Cardiac muscle cell (in vitro differentiated cells and primary cell): Measurements from ENCODE around the gene IFNGR1. TPM values are rescaled to one million over a fixed set of nuclear protein-coding genes. Genes with fewer than 3 reads are reported as not detected.
A peak's percentile ranks its signal among the peaks of the same experiment; 100 is the strongest.

Experiments
- DNase-seq, 2 donors: peaks; one replicate each; pipeline versions ENCODE4 v3.0.0 to v3.0.0-alpha.2; 2010 to 2017; ENCODE audit warnings: low read depth in 1 of 2, low spot score in 1 of 2
- H3K27ac ChIP-seq: fragments of 200-600 bp; sonication (generic); 2 replicates; pipeline ENCODE4 v1.5.1; 2016
- H3K27me3 ChIP-seq: fragments of 200-600 bp; sonication (generic); 2 replicates; pipeline ENCODE4 v1.6.0; 2016; ENCODE audit warnings: control low read depth
- H3K36me3 ChIP-seq: fragments of 200-600 bp; sonication (generic); 2 replicates; pipeline ENCODE4 v1.5.1; 2016; ENCODE audit warnings: control low read depth
- H3K4me1 ChIP-seq: fragments of 200-600 bp; sonication (generic); 2 replicates; pipeline ENCODE4 v1.8.1; 2017; ENCODE audit warnings: low read depth, mild to moderate bottlenecking, mixed run types
- H3K4me3 ChIP-seq: fragments of 200-600 bp; sonication (generic); 2 replicates; pipeline ENCODE4 v1.5.1; 2016; ENCODE audit warnings: mild to moderate bottlenecking
- H3K9me3 ChIP-seq: fragments of 200-600 bp; sonication (generic); 2 replicates; pipeline ENCODE4 v1.5.1; 2017; ENCODE audit warnings: low read depth, mild to moderate bottlenecking, control low read depth
- polyA plus RNA-seq: library from polyadenylated mRNA; unstranded; fragments of >200 nt; fragmentation: Nextera tagmentation; extraction: Ambion mirVana; gene quantifications from 2 replicates; pipeline ENCODE4 v1.2.1, GENCODE V29; 2016
- total RNA-seq: library from RNA; depleted of rRNA; stranded (reverse); fragments of >200 nt; gene quantifications from 2 replicates; pipeline ENCODE4 v1.2.3, GENCODE V29; 2016
- TF ChIP-seq, protein P1 (sequence below): IDR thresholded peaks from 2 replicates; pipeline ENCODE4 v1.5.1; 2012; ENCODE audit warnings: low read depth, mild to moderate bottlenecking, low read length

The IFNGR1 gene
- total and polyA plus RNA-seq, 2 experiments from 2014 or later: 23.2 to 36.9 TPM

DNA sequence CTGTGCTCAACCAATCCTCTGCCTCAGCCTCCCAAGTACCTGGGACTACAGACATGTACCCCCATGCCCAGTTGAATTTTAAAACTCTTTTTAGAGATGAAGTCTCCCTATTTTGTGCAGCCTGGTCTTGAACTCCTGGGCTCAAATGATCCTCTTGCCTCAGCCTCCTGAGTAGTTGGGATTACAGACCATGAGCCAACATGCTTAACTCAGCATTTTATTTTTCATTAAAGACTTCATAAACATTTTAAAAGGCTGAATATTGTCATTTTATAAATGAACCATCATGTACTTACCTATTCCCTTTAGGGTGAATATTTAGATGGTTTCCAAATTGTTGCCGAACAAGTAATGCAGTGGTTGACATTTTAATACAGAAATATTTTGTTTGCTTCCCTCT is 16.5 kb upstream of the IFNGR1 start:
- Histone ChIP-seq H3K9me3 (no peaks in the 10 kb centered on the region), H3K27me3 (no peaks in the 10 kb centered on the region), H3K27ac (no peak overlapping the region), H3K4me1 (no peaks in the 10 kb centered on the region), H3K36me3 (no peaks in the 10 kb centered on the region), H3K4me3 (no peak overlapping the region)
- DNase-seq: no peak
- TF ChIP-seq, protein P1, sequence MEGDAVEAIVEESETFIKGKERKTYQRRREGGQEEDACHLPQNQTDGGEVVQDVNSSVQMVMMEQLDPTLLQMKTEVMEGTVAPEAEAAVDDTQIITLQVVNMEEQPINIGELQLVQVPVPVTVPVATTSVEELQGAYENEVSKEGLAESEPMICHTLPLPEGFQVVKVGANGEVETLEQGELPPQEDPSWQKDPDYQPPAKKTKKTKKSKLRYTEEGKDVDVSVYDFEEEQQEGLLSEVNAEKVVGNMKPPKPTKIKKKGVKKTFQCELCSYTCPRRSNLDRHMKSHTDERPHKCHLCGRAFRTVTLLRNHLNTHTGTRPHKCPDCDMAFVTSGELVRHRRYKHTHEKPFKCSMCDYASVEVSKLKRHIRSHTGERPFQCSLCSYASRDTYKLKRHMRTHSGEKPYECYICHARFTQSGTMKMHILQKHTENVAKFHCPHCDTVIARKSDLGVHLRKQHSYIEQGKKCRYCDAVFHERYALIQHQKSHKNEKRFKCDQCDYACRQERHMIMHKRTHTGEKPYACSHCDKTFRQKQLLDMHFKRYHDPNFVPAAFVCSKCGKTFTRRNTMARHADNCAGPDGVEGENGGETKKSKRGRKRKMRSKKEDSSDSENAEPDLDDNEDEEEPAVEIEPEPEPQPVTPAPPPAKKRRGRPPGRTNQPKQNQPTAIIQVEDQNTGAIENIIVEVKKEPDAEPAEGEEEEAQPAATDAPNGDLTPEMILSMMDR: no peak

DNA sequence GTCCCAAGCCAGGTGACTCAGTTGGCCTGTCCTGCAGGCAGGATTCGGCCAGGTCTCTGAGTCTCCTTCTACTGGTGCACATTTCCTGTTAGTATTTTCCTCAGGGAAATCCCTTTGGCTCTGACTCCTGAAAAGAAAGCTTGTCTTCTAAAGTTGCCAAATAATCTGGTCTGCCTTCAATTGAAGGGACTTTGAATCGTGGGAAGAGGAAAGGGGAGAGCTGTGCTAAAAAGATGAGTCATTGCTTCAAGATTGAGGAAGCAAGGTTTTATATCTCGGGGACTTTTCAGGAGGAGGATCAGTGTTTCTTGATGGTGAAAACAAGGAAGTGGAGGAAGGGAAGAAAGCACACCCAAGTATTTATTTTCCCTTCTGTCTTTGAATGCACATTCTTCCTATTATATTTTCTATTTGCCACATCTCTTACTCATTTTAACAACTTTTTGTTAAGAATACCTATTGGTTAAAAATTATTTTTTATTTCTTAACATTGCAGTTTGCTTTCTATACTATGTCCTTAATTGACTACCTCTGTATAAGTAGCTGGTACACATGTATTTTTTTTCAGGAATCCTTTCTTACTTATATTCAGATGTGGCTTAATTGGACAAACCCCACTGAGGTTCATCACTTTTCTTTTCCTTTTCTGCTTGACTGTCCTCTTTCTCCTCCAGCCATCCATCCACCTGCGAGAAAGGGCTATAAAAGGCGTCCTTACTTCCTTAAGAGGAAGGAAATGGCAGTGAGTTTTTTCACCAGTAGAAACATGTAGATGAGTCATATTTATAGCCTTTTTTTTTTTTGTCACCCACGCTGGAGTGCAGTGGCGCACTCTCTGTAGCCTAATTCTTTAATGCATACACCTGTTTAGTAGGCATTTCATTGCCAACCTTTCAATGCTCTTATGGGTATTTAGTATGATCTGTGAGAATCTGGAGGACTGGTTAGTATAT is 15.0 kb upstream of the IFNGR1 start:
- TF ChIP-seq, protein P1: no peak
- Histone ChIP-seq H3K4me3 (no peak overlapping the region), H3K27ac (no peak overlapping the region), H3K9me3 (no peaks in the 10 kb centered on the region), H3K36me3 (no peaks in the 10 kb centered on the region), H3K27me3 (no peaks in the 10 kb centered on the region), H3K4me1 (no peaks in the 10 kb centered on the region)
- DNase-seq: peak in 1 of 2 donors; percentile 95

DNA sequence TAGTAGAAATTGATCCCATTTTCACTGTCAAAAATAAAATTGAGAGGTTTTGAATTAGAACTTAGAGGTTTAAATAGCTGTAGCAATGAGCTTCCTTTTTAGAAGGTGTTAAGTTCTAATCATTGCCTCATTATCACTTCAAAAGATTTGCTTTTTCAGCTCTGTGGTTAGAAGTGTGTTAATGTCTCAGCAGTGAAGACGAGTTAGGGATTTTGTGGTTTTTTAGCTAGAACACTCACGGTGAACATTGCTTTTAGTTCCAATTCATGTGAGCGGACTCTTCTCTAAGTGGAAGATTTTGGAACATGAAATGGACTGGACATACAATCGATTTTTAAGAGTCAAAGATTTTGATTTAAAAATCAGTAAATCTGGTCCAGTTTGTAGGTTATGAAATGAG is 12.7 kb upstream of the IFNGR1 start:
- DNase-seq: no peak

DNA sequence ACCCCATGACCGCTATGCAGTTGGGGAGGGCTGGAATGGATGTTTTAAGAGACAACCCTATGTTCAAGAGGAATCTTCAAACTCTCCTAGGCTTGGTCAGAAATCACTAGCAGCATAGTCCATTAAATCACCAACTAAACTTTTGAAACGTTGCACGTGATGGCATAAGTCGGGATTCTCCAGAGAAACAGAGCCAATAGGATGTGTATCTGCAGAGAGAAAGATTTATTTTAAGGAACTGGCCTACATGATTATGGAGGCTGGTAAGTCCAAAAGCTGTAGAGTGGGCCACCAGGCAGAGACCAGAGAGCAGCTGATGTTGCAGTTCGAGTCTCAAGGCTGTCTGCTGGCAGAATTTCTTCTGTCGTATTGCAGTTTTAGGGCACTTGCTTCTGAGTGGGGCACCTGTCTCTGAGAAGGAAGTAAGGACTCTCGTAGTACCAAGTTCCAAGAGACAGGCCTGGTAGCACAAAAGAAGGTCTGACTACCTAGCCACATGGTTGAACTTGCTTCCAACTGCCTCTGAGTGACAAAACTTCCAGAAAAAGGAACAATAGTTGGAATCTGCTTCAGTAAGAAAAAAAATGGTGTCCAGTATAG is 11.9 kb upstream of the IFNGR1 start:
- Histone ChIP-seq H3K36me3 (no peaks in the 10 kb centered on the region), H3K4me3 (no peak overlapping the region), H3K4me1 (no peaks in the 10 kb centered on the region), H3K27me3 (no peaks in the 10 kb centered on the region), H3K27ac (no peak overlapping the region), H3K9me3 (no peaks in the 10 kb centered on the region)
- TF ChIP-seq, protein P1: no peak
- DNase-seq: no peak

More for the DNA sequence above, 12.7 kb upstream of the IFNGR1 start:
- no peaks in the 10 kb centered on the region for H3K9me3 ChIP-seq
- no peaks in the 10 kb centered on the region for H3K27me3 ChIP-seq
- H3K36me3 ChIP-seq: no peaks in the 10 kb centered on the region
- H3K4me3 ChIP-seq: no peak overlapping the region
- TF ChIP-seq, protein P1: no peak
- no peak overlapping the region for H3K27ac ChIP-seq
- H3K4me1 ChIP-seq: no peaks in the 10 kb centered on the region

DNA sequence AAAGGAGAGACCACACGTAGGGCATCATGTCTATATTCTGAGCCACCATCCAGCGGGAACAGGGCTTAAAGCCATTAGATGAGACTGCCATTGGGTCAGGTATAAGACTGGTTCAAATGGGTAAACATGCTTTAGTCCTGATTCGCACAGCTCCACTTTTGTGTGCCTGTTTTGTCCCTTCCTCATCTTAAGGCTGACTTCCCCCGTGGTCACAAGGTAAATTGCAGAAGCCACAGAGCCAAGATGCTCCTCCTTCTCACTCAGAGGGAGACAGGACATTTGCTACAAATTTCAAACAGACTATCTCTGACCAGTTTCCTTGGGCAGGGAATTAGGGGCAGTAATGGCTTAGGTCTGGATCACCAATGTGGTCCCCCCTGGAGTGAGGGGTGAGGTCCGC is 11.4 kb upstream of the IFNGR1 start:
- TF ChIP-seq, protein P1: no peak
- no peaks in the 10 kb centered on the region for H3K9me3 ChIP-seq
- H3K4me1 ChIP-seq: no peaks in the 10 kb centered on the region
- no peak for DNase-seq
- no peaks in the 10 kb centered on the region for H3K27me3 ChIP-seq
- H3K4me3 ChIP-seq: no peak overlapping the region
- H3K27ac ChIP-seq: no peak overlapping the region
- H3K36me3 ChIP-seq: no peaks in the 10 kb centered on the region
